Measurements from ENCODE around the gene PRKAG2. TPM values are rescaled to one million over a fixed set of nuclear protein-coding genes. Genes with fewer than 3 reads are reported as not detected.

PRKAG2 gene
- total and polyA plus RNA-seq, 2 of the 13 experiments (the other 11 are each of a cell fraction or from before 2014, with no cell fraction given) = 0.90 to 1.3 TPM

DNA sequence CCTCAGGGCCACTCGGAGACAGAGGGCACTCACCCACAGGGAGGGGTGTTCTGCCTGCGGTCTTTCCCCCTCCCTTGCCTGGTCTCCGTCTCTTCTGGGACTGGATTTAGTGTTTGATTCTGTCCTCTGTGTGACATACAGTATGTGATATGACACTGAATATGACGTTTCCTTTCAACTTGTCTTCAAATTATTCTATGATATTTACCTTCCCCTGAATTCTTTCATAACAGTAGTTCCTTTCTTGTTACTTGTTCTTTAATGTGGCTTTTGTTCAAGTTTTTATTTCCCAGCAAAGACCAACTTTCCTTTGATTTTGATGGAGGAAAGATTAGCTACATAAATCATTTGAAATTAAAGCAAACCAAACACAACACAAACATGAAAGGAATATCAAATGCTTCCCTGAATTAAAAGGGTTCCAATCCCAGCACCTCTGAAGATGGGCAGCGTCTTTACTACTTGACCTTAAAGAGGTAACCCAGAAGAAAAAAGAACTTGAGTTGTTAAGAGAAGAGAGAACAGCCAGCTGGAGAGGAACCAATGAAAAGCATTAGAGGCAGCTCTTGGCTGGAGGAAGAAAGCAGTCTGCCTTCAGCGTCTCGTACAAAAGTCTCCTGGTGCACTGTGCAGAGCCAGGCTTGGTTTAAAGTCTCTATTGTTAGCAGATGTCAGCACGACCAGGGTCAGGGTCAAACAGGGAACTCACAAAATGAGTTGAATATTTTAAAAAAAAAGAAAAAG, 338.9 kb downstream of the PRKAG2 start (continued):
- TF ChIP-seq, protein P1, sequence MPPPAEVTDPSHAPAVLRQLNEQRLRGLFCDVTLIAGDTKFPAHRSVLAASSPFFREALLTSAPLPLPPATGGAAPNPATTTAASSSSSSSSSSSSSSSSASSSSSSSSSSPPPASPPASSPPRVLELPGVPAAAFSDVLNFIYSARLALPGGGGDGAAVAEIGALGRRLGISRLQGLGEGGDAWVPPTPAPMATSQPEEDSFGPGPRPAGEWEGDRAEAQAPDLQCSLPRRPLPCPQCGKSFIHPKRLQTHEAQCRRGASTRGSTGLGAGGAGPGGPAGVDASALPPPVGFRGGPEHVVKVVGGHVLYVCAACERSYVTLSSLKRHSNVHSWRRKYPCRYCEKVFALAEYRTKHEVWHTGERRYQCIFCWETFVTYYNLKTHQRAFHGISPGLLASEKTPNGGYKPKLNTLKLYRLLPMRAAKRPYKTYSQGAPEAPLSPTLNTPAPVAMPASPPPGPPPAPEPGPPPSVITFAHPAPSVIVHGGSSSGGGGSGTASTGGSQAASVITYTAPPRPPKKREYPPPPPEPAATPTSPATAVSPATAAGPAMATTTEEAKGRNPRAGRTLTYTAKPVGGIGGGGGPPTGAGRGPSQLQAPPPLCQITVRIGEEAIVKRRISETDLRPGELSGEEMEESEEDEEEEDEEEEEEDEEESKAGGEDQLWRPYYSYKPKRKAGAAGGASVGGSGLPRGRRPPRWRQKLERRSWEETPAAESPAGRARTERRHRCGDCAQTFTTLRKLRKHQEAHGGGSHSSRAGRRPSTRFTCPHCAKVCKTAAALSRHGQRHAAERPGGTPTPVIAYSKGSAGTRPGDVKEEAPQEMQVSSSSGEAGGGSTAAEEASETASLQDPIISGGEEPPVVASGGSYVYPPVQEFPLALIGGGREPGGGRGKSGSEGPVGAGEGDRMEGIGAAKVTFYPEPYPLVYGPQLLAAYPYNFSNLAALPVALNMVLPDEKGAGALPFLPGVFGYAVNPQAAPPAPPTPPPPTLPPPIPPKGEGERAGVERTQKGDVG (CRISPR knock-in tag; IDR thresholded peaks at IDR 0.05; ENCODE audit: borderline replicate concordance) = no peak
- no peak for TF ChIP-seq NPAS2 (CRISPR knock-in tag; IDR thresholded peaks at IDR 0.05; ENCODE audit: borderline replicate concordance)
- TF ChIP-seq, protein P2, sequence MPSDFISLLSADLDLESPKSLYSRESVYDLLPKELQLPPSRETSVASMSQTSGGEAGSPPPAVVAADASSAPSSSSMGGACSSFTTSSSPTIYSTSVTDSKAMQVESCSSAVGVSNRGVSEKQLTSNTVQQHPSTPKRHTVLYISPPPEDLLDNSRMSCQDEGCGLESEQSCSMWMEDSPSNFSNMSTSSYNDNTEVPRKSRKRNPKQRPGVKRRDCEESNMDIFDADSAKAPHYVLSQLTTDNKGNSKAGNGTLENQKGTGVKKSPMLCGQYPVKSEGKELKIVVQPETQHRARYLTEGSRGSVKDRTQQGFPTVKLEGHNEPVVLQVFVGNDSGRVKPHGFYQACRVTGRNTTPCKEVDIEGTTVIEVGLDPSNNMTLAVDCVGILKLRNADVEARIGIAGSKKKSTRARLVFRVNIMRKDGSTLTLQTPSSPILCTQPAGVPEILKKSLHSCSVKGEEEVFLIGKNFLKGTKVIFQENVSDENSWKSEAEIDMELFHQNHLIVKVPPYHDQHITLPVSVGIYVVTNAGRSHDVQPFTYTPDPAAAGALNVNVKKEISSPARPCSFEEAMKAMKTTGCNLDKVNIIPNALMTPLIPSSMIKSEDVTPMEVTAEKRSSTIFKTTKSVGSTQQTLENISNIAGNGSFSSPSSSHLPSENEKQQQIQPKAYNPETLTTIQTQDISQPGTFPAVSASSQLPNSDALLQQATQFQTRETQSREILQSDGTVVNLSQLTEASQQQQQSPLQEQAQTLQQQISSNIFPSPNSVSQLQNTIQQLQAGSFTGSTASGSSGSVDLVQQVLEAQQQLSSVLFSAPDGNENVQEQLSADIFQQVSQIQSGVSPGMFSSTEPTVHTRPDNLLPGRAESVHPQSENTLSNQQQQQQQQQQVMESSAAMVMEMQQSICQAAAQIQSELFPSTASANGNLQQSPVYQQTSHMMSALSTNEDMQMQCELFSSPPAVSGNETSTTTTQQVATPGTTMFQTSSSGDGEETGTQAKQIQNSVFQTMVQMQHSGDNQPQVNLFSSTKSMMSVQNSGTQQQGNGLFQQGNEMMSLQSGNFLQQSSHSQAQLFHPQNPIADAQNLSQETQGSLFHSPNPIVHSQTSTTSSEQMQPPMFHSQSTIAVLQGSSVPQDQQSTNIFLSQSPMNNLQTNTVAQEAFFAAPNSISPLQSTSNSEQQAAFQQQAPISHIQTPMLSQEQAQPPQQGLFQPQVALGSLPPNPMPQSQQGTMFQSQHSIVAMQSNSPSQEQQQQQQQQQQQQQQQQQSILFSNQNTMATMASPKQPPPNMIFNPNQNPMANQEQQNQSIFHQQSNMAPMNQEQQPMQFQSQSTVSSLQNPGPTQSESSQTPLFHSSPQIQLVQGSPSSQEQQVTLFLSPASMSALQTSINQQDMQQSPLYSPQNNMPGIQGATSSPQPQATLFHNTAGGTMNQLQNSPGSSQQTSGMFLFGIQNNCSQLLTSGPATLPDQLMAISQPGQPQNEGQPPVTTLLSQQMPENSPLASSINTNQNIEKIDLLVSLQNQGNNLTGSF (CRISPR knock-in tag; IDR thresholded peaks at IDR 0.05) = no peak
